ENCODE results near the gene C1orf115. TPM values are rescaled to one million over a fixed set of nuclear protein-coding genes. Genes with fewer than 3 reads are reported as not detected.
"Not testable (repeated sequence)": the region's sequence is repeated elsewhere in the genome, so short reads cannot be mapped to it uniquely, and the experiment has no call there.

Gene C1orf115
- total and polyA plus RNA-seq, 5 donors from 2014 or later, result 0.25 to 1.8 (median 1.3) TPM

DNA sequence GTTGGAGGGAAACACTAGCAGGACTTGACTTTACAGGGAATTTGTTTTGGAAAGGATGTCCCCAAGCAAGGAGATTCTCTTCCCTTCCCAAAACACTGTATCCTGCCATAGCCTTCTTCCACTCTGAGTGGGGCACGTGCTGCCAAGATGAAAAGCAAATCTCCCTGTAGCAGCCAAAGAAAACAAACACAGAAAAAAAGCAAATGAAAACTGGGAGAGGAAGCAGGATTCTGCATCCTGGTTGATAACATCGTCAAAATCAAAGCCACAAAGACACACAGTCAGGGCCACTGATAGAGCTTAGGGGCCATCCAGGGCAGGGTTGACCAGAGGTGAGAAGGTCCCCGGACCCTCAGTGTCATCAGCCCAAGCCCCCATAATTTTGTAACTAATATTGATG, 42.0 kb downstream of the C1orf115 start:
- peaks cover 0 to 20% (median 7%) of the 10 kb centered on the region in 4 donors for H3K4me1 Mint-ChIP-seq
- peaks cover 3% of the 10 kb centered on the region for H3K27me3 Mint-ChIP-seq
- no peak overlapping the region for H3K27ac Mint-ChIP-seq
- no peaks in the 10 kb centered on the region for H3K36me3 ChIP-seq (ENCODE audit: control insufficient read depth, insufficient read depth, low read length)
- no peaks in the 10 kb centered on the region for H3K9me3 ChIP-seq (ENCODE audit: control insufficient read depth in 2 of 2, low read length in 2 of 2)
- H3K4me3 Mint-ChIP-seq, result peak overlapping the region in 1 of 4 donors; percentile 17
- no peak for DNase-seq
- ATAC-seq (ENCODE audit: low read depth in 2 of 2), result no peak
- peaks cover 11% of the 10 kb centered on the region for H3K4me1 ChIP-seq (ENCODE audit: control insufficient read depth, insufficient read depth, low read length, poor library complexity, severe bottlenecking)
- H3K27me3 ChIP-seq (ENCODE audit: control insufficient read depth, insufficient read depth, low read length), result no peaks in the 10 kb centered on the region
- peaks cover 0 to 3% (median 0%) of the 10 kb centered on the region in 7 donors for H3K9me3 Mint-ChIP-seq
- H3K27ac ChIP-seq (ENCODE audit: insufficient read depth, low read length, poor library complexity, severe bottlenecking), result no peak overlapping the region
- H3K36me3 Mint-ChIP-seq, result no peaks in the 10 kb centered on the region
- H3K4me3 ChIP-seq (ENCODE audit: low read depth, low read length), result no peak overlapping the region

DNA sequence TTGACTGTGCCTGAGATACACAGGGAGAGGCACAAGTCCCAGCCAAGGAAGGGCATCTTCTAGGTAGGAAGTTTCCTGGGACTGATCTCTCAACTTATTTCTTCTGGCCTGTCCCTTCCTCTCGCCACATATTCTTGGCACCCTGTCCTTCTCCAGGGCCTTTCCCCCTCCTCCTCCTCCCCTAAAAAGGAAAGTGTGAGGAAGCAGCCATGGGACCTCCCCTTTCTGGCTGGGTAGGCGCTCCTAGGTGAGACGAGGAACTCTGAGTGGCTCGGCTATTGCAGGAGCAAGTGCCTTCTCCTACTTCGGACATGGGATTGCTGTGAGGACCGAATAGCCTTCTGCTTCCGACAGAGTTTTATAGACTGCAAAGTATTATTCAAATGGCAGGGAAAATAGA, 42.5 kb downstream of the C1orf115 start:
- no peak overlapping the region for H3K27ac ChIP-seq (ENCODE audit: insufficient read depth, low read length, poor library complexity, severe bottlenecking)
- no peaks in the 10 kb centered on the region for H3K27me3 ChIP-seq (ENCODE audit: control insufficient read depth, insufficient read depth, low read length)
- Mint-ChIP-seq H3K9me3 (peaks cover 0 to 3% (median 0%) of the 10 kb centered on the region in 7 donors), H3K27ac (peak overlapping the region; percentile 23 to 62 (median 33)), H3K27me3 (no peaks in the 10 kb centered on the region), H3K4me3 (peak overlapping the region in 1 of 4 donors; percentile 62), H3K4me1 (peaks cover 0 to 20% (median 7%) of the 10 kb centered on the region in 4 donors), H3K36me3 (no peaks in the 10 kb centered on the region)
- peak overlapping the region; percentile 38 for H3K4me3 ChIP-seq (ENCODE audit: low read depth, low read length)
- no peaks in the 10 kb centered on the region for H3K36me3 ChIP-seq (ENCODE audit: control insufficient read depth, insufficient read depth, low read length)
- no peak for DNase-seq
- no peaks in the 10 kb centered on the region for H3K9me3 ChIP-seq (ENCODE audit: control insufficient read depth in 2 of 2, low read length in 2 of 2)
- ATAC-seq (ENCODE audit: low read depth in 2 of 2), result no peak
- H3K4me1 ChIP-seq (ENCODE audit: control insufficient read depth, insufficient read depth, low read length, poor library complexity, severe bottlenecking), result peaks cover 11% of the 10 kb centered on the region

DNA sequence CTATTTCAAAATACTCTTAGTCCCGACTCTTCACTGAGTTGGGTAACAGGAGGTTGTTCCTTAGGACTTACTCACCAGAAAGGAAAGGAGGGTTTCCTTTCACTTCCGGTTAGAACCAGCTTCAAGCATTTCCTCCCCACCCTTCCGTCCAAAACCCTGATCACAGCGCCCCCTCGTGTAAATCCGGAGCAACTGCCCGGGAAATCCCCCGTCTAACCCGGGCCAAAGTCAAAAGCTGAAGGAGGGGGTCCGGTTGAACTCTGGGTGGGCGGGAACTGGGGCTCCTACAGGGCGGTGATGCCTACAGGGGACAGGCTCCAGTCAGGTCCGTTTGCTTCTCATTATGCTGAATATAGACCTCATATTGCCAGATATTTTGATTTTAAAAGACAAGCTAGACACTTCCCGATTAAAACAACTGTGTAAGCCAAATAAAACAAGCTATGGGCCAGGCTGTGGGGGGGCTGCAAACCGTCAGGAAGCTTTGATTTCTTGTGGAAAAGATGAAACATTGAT, 43.0 kb downstream of the C1orf115 start:
- no peaks in the 10 kb centered on the region for H3K27me3 Mint-ChIP-seq
- peak overlapping the region; percentile 52 to 62 (median 58) for H3K4me3 Mint-ChIP-seq
- Histone ChIP-seq H3K27me3 (ENCODE audit: control insufficient read depth, insufficient read depth, low read length) (no peaks in the 10 kb centered on the region), H3K36me3 (ENCODE audit: control insufficient read depth, insufficient read depth, low read length) (no peaks in the 10 kb centered on the region), H3K27ac (ENCODE audit: insufficient read depth, low read length, poor library complexity, severe bottlenecking) (no peak overlapping the region), H3K4me3 (ENCODE audit: low read depth, low read length) (peak overlapping the region; percentile 38), H3K4me1 (ENCODE audit: control insufficient read depth, insufficient read depth, low read length, poor library complexity, severe bottlenecking) (peaks cover 11% of the 10 kb centered on the region), H3K9me3 (ENCODE audit: control insufficient read depth in 2 of 2, low read length in 2 of 2) (no peaks in the 10 kb centered on the region)
- DNase-seq (peak; percentile 56 to 83 (median 69)), ATAC-seq (ENCODE audit: low read depth in 2 of 2) (peak; percentile 66 to 80)
- peaks cover 0 to 20% (median 7%) of the 10 kb centered on the region in 4 donors for H3K4me1 Mint-ChIP-seq
- H3K9me3 Mint-ChIP-seq, result peaks cover 0 to 3% (median 0%) of the 10 kb centered on the region in 7 donors
- H3K27ac Mint-ChIP-seq, result peak overlapping the region in 2 of 3 donors; percentile 48 to 62
- H3K36me3 Mint-ChIP-seq, result no peaks in the 10 kb centered on the region

DNA sequence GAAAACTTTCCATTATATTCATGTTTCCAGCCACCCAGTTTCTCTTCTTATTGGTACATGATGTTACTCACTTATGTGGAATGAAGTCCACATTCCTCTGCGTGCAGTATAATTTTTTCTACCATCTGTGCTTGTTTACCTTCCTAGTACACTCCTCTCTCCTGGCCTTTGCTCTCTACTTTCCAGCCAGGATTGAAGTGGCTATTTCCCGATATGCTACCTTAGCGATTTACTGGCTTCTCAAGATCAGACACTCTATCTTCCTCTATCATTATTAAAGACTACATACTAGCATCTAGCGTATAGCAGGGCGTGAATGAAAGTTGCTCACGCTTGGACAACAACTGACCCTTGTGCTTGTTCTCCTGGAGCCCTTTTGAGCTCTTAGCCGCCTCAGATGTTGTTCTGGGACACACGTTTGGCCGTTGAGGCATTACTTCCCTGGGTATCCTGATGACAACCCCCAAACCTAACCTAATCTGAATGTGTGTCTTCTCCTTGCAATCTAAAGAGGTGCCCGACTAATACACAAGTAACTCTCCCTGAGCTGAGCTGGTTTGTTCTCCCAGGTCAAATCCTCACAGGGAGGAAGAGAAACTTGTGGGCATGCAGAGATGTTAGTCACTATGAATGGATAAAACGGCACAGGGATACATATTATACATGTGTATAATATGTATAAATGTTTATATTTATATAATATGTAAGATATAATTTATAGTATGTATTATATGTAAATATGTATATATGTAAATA, 44.6 kb downstream of the C1orf115 start:
- Mint-ChIP-seq H3K4me3 (no peak overlapping the region), H3K9me3 (peaks cover 0 to 3% (median 0%) of the 10 kb centered on the region in 7 donors), H3K4me1 (peaks cover 0 to 20% (median 7%) of the 10 kb centered on the region in 4 donors), H3K36me3 (no peaks in the 10 kb centered on the region), H3K27me3 (no peaks in the 10 kb centered on the region), H3K27ac (no peak overlapping the region)
- Histone ChIP-seq H3K36me3 (ENCODE audit: control insufficient read depth, insufficient read depth, low read length) (no peaks in the 10 kb centered on the region), H3K27me3 (ENCODE audit: control insufficient read depth, insufficient read depth, low read length) (no peaks in the 10 kb centered on the region), H3K4me1 (ENCODE audit: control insufficient read depth, insufficient read depth, low read length, poor library complexity, severe bottlenecking) (peaks cover 11% of the 10 kb centered on the region), H3K27ac (ENCODE audit: insufficient read depth, low read length, poor library complexity, severe bottlenecking) (no peak overlapping the region), H3K4me3 (ENCODE audit: low read depth, low read length) (no peak overlapping the region), H3K9me3 (ENCODE audit: control insufficient read depth in 2 of 2, low read length in 2 of 2) (no peaks in the 10 kb centered on the region)
- DNase-seq (no peak), ATAC-seq (ENCODE audit: low read depth in 2 of 2) (no peak)

DNA sequence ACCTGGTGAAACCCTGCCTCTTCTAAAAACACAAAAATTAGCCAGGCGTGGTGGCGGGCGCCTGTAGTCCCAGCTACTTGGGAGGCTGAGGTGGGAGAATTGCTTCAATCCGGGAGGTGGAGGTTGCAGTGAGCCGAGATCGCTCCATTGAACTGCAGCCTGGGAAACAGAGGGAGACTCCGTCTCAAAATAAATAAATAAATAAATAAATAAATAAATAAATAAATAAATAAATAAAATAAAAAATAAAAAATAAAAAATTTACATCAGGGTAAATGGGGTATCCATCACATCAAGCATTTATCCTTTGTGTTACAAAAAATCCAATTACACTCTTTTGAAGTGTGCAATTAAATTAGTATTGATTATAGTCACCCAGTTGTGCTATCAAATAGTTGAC, 46.1 kb downstream of the C1orf115 start:
- not testable (repeated sequence) for H3K9me3 Mint-ChIP-seq; H3K36me3 ChIP-seq (ENCODE audit: control insufficient read depth, insufficient read depth, low read length); ATAC-seq (ENCODE audit: low read depth in 2 of 2); DNase-seq; H3K4me3 Mint-ChIP-seq; H3K9me3 ChIP-seq (ENCODE audit: control insufficient read depth in 2 of 2, low read length in 2 of 2); H3K27me3 Mint-ChIP-seq; H3K27me3 ChIP-seq (ENCODE audit: control insufficient read depth, insufficient read depth, low read length); H3K27ac Mint-ChIP-seq; H3K36me3 Mint-ChIP-seq; H3K27ac ChIP-seq (ENCODE audit: insufficient read depth, low read length, poor library complexity, severe bottlenecking); H3K4me3 ChIP-seq (ENCODE audit: low read depth, low read length)
- H3K4me1 ChIP-seq (ENCODE audit: control insufficient read depth, insufficient read depth, low read length, poor library complexity, severe bottlenecking), result peaks cover 11% of the 10 kb centered on the region
- H3K4me1 Mint-ChIP-seq, result peaks cover 0 to 20% (median 7%) of the 10 kb centered on the region in 4 donors

DNA sequence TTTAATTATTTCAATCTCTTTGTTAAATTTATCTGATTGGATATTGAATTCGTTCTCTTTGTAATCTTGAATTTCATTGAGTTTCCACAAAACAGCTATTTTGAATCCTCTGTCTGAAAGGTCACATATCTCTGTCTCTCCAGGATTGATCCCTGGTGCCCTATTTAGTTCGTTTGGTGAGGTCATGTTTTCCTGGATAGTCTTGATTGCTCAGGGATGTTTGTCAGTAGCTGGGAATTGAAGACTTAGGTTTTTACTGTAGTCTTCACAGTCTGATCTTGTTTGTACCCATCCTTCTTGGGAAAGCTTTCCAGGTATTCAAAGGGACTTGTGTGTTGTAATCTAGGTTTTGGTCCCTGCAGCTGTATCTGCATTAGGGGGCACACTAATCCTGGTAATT, 51.2 kb downstream of the C1orf115 start:
- no peak for ATAC-seq (ENCODE audit: low read depth in 2 of 2)

DNA sequence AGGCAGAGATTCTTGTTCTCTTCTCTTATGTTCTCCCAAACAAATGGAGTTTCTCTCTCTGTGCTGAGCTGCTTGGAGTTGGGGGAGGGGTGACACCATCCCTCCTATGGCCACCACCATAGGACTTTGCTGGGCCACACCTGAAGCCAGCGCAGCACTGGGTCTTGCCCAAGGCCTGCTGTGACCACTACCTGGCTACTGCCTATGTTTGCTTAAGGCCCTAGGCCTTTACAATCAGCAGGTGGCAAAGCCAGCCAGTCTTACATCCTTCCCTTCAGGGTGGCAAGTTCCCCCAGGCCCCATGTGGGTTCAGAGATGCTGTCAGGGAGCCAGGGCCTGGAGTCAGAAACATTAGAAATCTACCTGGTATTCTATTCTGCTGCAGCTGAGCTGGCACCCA, 51.7 kb downstream of the C1orf115 start:
- Mint-ChIP-seq H3K27me3 (peaks cover 18% of the 10 kb centered on the region), H3K36me3 (no peaks in the 10 kb centered on the region), H3K4me3 (no peak overlapping the region), H3K4me1 (peaks cover 0 to 2% (median 0%) of the 10 kb centered on the region in 4 donors), H3K27ac (no peak overlapping the region), H3K9me3 (peaks cover 0 to 6% (median 0%) of the 10 kb centered on the region in 7 donors)
- Histone ChIP-seq H3K4me3 (ENCODE audit: low read depth, low read length) (no peak overlapping the region), H3K27me3 (ENCODE audit: control insufficient read depth, insufficient read depth, low read length) (peaks cover 7% of the 10 kb centered on the region), H3K36me3 (ENCODE audit: control insufficient read depth, insufficient read depth, low read length) (no peaks in the 10 kb centered on the region), H3K27ac (ENCODE audit: insufficient read depth, low read length, poor library complexity, severe bottlenecking) (no peak overlapping the region), H3K9me3 (ENCODE audit: control insufficient read depth in 2 of 2, low read length in 2 of 2) (no peaks in the 10 kb centered on the region), H3K4me1 (ENCODE audit: control insufficient read depth, insufficient read depth, low read length, poor library complexity, severe bottlenecking) (no peaks in the 10 kb centered on the region)
- no peak for DNase-seq
- ATAC-seq (ENCODE audit: low read depth in 2 of 2), result no peak

More for the DNA sequence above, 51.2 kb downstream of the C1orf115 start:
- H3K4me1 ChIP-seq (ENCODE audit: control insufficient read depth, insufficient read depth, low read length, poor library complexity, severe bottlenecking), result no peaks in the 10 kb centered on the region
- peaks cover 0 to 6% (median 0%) of the 10 kb centered on the region in 7 donors for H3K9me3 Mint-ChIP-seq
- H3K4me3 Mint-ChIP-seq, result no peak overlapping the region
- no peak overlapping the region for H3K27ac Mint-ChIP-seq
- H3K9me3 ChIP-seq (ENCODE audit: control insufficient read depth in 2 of 2, low read length in 2 of 2), result no peaks in the 10 kb centered on the region
- peaks cover 3% of the 10 kb centered on the region for H3K27me3 ChIP-seq (ENCODE audit: control insufficient read depth, insufficient read depth, low read length)
- H3K27me3 Mint-ChIP-seq, result peaks cover 13% of the 10 kb centered on the region
- no peak overlapping the region for H3K27ac ChIP-seq (ENCODE audit: insufficient read depth, low read length, poor library complexity, severe bottlenecking)
- peaks cover 0 to 2% (median 0%) of the 10 kb centered on the region in 4 donors for H3K4me1 Mint-ChIP-seq
- no peaks in the 10 kb centered on the region for H3K36me3 Mint-ChIP-seq
- no peak for DNase-seq
- no peaks in the 10 kb centered on the region for H3K36me3 ChIP-seq (ENCODE audit: control insufficient read depth, insufficient read depth, low read length)
- H3K4me3 ChIP-seq (ENCODE audit: low read depth, low read length), result no peak overlapping the region

Measured in CD4-positive, CD25-positive, alpha-beta regulatory T cell (primary cell).